Measurements from ENCODE around the gene FGR.

The FGR gene

DNA sequence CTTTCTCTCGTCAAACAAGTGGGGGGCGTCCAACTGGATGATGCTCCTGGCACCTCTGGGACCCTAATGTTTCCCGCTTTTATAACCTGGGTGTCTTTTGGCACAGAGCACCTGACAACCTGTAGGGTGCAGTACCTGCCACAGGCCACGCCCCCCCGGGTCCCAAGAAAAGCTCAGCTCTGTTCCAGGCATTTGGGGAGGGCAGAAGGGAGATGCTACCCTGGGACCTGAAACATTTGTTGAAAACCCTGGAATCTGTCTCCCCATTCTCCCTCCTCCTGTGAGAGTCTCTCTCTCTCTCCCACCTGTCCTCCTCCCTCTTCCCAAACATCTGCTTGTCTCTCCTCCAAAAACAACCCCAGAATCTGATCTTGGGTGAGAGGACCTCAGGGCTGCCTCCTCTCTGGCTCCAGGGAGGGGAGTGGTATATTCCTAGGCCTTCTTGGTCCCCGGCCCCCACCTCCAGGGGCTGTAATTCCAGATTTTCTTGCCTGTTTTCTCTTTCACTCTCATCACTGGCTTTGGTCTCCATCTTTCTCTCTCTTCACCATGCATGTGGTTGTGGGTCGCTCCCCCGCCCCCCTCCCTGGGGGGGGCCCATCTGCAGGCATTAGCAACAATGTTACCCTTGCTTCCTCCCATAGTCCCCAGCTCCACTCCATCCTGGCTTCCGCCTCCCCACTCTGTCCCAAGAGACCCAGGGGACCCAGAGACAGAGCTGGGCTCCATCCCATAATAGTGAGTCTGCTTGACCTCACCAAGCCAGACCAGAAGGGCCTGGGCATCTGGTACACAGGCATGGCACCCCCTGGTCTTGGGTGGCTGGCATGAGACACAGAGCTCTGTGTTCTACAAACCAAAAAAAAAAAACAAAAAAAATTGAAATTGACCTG lies 35.1 kb downstream of the FGR start:
- DNase-seq = no peak

DNA sequence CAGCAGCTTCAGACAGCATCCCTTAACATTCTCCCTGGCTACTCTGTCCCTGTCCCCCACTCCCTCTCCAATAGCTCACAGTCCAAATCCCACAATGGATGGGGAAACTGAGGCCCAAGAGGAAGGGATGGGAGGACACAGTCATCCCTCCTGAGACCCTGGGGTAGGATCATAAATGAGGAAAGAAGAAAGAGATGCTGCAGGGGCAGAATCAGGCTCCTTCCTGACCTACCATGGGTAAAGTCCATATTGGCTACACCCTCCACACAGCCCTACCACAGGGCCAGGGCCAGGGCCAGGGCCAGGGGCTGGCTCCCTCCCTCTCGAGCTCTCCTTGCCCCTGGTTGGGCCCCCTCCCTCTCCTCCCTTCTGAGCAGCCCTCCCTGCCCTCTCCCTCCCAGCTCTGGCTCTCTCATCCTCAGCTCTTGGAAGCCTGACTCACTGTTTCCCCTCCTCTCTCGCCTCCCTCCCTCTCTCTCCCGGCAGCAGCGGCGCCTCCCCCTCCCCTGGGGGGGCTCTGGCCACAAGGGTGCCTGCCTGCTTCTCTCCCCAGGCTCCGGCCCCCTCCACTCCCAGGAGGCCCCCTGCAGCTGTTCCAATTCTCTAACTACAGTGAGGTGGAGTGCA lies 36.0 kb downstream of the FGR start:
- DNase-seq = peak; percentile 63

DNA sequence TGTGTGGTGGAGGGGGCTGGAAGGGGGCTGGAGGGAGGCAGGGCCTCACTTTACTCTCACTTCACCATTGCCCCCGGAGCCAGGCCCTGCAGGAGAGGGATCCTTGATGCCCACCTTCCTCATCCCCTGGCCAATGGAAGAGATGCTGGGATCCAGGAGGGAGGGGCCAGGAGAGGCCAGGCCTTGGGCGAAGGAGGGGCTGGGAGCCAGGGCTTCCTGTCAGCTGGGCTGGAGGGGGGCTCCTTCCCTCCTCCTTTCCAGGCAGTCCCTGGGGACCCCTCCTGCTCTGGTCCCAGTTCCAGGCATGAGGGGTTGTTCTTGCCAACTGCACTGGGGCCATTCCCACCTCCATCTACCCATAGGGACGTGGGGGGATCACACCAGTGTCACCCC lies 36.7 kb downstream of the FGR start:
- no peak for DNase-seq

DNA sequence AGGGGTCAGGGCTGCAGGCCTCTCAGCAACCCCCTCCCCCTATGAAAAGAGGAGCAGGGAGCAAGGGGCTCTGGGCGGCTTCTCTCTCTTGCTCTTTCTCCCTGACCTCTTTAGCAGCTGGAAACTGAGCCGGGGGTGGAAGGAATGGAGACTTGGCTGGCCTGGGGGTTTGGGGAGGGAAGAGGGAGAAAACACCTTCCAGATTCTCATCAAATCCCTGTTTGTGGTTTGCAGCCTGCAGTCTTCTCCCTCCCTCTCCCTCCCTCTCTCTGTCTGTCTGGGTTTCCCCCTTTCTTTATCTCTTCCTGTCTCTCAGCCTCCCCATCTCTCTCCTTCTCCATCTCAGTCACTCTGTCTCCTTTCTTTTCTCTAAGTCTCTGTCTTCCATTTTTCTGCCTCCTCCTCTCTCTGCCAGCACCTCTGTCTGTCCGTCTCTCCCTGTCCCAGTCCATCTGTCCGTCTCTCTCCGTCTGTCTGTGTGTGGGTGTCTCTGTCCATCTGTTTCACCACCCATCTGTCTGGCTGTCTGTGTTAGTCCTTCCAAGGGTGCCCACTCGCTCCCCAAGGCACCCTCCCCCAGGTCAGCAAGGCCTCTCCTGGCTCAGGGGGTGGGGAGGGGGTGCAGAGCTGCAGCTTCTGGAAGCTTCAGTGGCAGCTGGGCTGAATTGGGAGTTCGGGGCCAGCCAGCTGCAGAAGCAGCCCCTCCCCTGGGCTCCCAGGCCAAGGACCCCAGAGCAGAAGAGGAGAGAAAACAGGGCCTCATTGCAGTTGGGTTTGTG lies 37.3 kb downstream of the FGR start:
- no peak for DNase-seq

DNA sequence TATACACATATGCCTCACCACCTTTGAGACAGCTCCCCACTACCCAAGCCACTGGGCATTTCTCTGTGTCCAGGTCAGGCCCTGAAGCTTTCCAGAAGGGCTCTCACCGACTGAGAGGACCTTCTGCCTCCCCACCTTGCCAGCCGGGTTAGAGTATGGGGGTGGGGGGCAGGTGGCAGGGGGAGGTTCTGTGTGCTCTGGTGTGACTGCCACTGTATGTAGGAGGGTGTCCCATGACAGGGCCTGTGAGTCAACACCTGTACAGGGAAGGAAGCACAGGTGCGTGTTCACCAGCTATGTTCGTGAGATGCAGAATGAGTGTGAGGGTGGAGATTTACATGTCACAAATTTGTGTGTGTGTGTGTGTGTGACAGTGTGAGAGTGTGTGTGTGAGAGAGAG lies 38.0 kb downstream of the FGR start:
- no peak for DNase-seq

DNA sequence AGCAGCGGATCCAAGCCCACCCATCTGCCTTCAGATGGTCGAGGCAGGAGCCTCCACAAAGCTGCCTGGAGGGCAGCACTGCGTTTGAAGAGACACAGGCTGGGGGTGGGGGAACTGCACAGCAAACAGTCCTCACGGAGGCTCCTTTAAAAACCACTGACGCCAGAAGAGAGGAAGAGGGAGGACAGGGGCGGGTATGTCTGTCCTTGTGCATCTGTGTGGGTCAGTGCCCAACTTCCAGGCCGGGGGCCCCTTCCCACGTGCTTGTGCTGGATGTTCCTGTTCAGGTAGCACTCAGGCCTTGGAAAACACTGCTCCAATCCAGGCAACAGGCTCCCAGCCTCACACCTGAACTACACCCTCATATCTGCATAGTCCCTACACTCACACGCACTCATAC lies 38.7 kb downstream of the FGR start:
- DNase-seq = no peak

DNA sequence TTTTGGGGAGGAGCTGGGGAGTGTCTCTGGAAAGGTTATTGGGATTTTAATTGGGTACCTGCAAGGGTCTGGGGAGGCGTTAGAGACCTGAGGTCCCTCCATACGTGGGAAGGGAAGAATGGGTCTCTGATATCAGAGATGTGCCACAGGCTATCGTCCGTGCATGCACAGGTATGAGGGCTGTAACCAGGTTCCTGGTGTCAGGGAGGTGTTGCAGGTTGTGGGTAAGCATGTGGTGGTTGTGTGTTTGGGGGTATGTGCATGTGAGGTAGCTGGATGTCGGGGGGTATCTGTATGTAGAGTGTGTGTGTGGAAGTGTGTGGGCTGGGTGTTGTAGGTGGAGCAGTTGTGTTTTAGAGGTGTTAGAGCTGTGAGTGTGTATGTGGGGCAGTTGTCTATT lies 39.4 kb downstream of the FGR start:
- DNase-seq = no peak

DNA sequence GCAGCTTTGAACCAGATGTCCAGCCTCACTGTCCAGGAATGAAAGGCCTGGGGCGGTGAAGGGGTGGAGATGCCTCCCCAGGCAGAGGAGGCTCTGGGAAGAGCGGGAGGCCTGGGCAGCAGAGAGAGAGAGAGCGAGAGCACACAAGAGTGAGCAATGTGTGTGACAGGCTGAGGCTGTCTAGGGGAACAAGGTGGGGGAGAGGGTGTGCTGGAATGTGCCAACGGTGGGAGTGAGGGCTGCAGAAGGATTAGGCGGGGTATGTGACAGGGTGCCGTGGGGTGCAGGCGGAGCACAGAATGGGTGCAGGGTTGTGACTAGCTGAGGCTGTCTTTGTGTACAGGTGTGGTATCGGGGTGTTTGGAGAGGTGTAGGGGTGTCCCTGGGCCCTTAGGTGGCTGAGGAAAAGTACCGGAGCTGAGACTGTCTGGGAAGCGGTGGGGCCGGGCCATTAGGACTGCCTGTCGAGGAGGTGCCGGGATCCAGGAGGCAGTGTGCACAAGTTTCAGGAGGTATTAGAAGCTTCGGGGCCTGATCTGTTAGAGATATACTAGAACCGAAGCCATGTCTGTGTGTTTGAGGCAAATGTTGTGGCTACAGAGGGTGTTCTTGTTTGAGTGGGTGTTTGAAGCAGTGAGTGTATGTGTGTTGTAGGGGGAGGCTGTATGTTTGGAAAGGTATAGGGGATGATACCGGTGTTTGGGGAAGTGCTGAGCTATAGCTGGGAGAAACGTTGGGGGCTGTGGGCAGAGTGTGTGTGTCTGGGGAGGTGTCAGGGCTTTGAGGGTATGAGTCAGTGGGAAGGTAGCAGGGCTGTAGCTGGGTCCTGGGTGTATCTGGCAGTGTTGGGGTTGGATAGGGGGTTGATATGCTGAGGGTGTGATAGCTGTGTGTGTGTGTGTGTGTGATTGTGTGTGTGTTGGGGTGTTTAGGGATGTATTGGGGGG lies 40.1 kb downstream of the FGR start:
- DNase-seq = no peak

DNA sequence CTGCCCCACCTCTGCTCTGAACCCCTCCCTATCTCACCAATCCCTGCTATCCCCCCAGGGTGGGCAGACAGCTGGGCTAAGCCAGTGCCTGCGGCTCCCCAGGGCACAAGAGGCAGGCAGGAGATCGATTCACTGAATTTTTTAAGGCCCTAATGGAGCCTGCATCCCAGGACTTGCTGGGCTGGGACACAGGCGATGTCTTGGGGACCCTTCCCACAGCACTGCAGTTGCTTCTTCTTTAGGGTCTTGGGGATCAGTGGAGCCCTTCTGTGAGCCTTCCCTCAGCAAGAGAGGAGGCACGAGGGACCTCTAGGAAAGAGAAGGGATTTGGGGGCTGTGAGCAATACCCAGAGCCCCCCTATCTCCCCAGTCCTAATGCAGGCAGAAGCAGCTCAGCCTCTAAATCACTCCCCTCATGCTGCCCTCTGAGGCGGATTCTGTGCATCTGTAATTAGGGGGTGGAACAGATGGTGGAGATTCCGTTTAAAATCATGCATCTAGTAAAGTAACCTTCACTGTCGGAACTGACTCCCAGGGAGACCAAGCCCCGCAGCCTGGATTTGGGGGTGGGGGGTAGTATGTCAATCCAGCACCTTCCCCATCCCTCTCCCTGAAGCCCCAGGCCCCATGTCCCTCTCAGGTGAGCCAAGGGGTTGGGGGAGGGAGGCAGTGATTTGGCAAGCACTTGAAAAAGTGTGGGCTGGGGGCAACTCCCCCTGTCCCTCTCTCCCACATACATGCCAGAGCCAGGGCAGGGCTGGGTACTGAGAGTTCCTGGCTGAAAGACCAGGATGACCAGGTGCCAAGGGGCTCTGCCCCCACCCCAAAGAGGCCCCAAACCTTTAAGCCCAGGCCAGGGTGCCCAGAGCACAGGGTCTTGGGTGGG lies 41.1 kb downstream of the FGR start:
- no peak for DNase-seq

DNA sequence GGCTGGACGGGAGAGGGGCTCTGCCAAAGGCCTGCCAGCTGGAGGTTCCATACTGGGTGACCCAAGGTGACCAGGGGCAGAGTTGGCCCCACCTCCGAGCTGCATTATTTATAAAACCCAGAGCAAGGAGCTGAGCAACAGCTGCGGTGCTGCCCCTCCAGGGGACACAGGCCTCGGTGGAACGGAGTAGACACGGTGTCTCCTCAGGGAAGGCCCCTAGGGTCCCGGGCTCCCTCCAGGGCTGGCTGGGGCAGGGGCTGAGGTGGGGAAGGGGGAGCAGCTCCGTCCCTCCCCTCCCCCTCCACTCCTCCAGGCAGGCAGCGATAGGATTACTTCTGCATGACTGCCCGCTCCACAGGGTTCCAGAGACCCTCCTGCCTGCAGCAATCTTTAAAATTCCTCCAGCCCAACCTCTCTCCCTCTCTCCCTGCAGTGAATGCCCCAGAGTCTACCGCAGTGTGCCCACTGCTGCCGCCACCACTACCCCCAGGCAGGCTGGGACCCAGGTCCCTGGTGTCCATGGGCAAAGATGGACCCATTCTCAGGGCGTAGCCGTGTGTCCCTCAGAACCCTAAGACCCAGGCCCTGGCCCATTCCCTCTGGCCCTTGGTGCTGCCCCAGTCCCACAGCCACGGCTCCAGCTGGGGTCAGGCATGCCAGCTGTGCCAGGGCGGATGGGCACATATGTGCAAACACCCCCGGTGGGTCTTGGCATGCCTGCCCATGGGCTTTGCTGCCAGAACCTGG lies 41.9 kb downstream of the FGR start:
- no peak for DNase-seq

DNA sequence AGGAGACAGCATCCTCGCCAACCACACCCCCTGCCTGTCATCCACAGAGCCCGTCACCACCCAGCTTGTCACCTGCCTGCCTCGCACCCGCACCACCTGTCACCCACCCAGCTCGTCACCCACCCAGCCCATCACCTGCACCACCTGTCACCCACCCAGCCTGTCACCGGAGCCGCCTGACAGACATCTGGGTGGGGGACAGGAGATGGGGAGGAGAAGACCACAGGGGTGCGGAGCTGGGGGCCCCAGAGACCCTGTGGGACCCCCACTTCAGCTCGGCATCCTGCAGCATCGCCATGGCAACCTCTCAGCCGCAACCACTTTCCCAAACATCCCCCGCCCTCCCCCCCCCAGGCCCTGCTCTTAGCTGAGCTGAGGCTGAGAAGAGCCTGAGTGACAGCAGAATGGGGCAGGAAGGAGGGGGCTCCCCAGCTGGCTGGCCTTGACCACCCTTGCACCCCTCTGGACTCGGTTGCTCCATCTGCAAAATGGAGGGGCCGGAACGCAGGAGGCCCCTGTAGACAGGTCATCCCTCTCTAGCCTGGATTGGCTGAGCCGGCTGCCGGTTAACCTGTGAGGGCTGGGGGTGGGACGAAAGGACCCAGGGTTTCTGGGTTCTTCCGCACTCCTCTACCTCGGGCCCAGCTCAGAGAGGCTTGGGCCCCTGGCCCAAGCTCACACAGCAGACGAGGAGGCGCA lies 42.6 kb downstream of the FGR start:
- no peak for DNase-seq

DNA sequence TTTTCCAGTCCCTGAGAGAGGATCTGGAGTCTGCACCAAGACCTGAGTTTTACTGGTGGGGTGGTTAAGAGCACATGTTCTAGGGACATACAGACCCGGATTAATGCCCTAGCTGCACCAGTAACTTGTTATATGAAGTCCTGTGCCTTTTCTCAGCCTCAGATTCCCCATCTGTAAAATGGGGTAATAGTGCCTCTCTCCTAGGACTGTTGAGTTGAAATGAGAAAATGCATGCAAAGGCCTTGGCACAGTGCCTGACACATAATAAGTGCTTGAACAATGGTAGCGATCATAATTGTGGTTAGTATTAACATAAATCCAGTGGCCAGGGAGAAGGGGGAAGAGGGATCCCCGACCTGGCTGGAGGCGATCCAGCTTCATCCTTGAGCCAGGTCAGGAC lies 43.4 kb downstream of the FGR start:
- DNase-seq = no peak

DNA sequence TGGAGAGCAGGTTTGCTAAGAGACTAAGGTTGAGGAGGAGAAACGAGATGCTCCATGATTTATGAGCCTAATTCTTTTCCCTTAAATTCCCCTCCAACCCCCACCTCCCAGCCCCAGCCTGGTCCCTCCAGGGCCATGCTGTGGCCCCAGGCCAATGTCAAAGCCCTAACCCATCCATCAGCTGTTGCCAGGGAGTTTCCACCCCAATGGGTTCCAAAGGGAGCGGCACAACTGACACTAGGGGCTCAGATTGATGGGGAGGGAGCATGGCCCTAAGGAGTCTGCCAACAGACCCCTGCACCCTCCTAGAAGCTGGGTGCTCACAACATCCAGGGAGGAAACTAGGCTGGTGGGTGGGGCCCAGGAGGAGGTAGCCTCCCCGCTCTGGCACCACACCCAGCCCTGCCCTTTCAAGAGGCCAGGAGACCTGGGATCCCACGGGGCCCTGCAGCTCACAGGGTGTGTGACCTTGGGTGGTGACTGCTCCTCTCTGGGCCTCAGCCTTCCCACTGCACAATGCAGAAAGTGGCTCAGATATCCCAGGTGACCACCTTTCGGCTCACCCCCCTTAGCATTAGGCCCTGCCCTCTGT lies 44.0 kb downstream of the FGR start:
- no peak for DNase-seq

DNA sequence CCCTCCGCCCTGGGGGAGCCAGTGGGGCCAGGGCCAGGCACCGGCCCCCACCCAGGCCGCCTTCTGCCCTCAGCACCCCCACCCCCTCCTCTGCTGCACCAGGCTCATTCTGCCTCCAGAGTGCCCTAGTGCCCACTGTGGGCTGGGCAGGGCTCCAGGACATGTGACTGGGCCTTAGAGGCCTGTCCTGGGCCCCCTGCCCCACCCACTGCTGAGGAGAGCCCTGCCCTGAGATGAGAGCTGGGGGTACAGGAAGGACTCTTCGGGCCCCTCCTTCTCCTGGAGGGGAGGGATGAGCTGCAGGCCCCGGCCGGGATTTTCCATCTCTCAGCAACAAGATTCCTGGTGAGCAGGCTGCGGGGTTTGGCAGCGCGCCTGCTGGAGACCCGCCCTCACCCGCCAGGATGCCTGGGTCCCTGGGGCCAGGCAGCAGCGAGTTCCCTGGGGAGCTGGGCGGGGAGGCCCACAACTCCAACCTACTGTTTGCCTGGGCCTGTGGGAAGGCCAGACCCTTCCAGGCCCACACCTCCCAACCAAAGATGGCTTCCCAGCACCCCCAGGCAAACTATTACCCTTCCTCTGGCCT lies 45.1 kb downstream of the FGR start:
- DNase-seq = no peak

DNA sequence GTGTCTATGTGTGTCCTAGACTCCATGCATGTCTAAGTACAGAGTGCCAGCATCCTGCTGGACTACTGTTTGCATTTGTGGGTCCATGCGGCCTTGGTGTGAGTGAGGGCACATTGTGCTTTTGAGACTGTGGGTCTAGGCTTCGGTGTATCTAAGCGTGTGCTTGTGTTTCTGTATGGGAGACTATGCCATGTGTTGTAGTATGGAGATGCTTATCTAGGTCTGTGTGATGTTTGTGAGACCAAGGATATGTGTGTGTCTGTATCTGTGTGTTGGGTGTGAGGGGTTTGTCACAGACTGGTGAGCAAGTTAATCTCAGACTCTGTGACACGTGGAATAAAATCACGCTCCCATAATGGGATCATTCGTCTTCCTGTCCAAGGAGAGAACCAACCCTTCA lies 45.5 kb downstream of the FGR start:
- no peak for DNase-seq

DNA sequence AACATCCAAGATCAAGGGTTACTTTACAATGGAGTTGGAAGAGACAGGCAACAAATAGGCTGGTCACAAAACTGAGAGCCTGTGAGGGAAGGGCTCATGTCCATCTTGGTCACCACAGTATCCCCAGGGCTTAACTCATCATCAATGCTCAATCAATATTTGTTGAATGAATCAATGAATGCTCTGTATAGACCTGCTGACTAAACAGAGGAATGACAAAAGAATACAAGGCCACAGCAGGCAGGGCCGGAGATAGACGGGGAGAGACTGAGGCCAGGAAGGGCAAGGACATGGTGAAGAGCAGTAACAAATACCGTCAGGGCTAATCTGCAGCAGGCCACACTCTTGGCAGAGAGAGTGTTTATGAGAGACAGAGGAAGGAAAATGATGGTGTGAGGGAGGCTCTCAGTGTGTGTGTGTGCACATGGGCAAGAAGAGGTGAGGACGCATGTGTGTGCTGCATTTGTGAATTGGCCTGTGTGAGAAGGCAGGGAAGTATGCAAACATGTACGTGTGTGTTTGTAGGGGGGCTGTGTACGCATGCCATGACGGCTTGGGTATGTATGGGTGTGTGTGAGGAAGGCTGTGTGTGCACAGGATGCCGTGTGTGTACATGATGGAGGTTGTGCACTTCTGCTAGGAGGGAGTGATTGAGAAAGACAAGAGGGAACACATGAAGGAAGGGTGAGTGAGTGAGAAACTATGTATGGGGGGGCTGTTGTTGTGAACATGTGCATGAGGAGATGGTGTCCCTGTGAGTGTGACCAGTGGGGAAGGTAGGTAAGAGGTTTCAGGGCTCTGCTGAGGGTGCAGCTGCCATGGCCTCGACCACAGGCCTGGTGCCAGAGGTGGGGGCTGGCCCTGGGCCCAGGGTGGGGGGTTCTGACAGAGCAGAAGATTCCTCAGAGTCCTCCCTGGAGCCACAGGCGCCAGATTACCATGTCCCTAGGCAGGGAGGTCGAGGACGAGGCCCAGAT lies 46.4 kb downstream of the FGR start:
- no peak for DNase-seq

DNA sequence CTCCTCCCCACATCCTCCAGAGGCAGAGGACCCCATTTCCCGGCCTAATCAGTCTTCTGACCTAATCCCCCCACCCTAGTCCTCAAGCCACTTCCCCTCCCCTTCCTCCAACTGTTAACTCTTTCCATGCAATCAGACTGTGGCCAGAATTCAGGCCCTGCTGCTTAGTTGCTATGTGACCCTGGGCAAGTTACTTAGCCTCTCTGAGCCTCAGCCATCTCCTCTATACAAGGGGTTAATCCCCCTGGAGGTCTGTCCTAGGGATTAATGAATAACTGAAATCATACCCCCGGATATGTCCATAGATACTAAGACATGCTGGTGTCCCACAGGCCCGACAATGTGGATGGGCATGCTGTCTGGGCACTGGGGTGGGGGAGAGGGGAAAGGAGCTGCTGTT lies 49.3 kb downstream of the FGR start:
- no peak for DNase-seq

DNA sequence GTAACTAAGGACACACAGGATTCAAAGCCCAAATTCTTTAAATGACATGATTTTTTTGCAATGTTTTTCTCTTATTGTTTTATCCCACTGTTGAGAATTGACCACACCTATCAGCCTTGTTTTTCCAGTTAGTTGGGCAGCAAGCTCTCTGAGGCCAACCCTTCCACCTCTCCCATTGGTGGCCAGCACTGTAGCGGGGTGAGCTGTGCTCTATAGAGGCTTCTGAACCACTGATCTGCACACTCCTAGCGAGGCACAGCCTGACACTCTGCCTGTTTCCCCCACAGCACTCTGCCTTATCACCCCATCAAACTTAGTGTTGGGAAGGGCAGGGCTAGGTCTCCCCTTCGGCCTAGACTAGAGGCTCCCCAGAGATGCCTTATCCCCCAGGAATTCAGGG lies 50.5 kb downstream of the FGR start:
- no peak for DNase-seq

Data from activated CD4-positive, alpha-beta T cell treated with anti-CD3 and anti-CD28 coated beads for 48 hours (primary cell).